HepG2 (cell line): Measurements from ENCODE around the gene TMEM235. TPM values are rescaled to one million over a fixed set of nuclear protein-coding genes. Genes with fewer than 3 reads are reported as not detected.

Experiments
- ATF1 ChIP-seq: IDR thresholded peaks from 2 replicates; pipeline ENCODE4 v1.6.1; 2016; ENCODE audit warnings: mild to moderate bottlenecking, control low read depth
- DRAP1 ChIP-seq: IDR thresholded peaks from 2 replicates; pipeline ENCODE4 v1.6.1; 2016; ENCODE audit warnings: missing genetic modification reagents, missing compliant biosample characterization
- FLYWCH1 ChIP-seq: sonication (generic); formaldehyde crosslinking; IDR thresholded peaks from 2 replicates; pipeline ENCODE4 v1.8.1; 2023; ENCODE audit warnings: mild to moderate bottlenecking, missing genetic modification reagents
- GFI1 ChIP-seq: sonication (generic); formaldehyde crosslinking; IDR thresholded peaks from 2 replicates; pipeline ENCODE4 v1.5.0; 2020; ENCODE audit warnings: missing genetic modification reagents, mild to moderate bottlenecking, borderline replicate concordance
- HIVEP1 ChIP-seq: sonication (generic); formaldehyde crosslinking; IDR thresholded peaks from 2 replicates; pipeline ENCODE4 v1.4.0; 2020; ENCODE audit warnings: mild to moderate bottlenecking, missing genetic modification reagents
- HMG20A ChIP-seq: IDR thresholded peaks from 2 replicates; pipeline ENCODE4 v1.6.1; 2016; ENCODE audit warnings: borderline replicate concordance
- KDM2A ChIP-seq: sonication (generic); formaldehyde crosslinking; IDR thresholded peaks from 2 replicates; pipeline ENCODE4 v1.4.0; 2020; ENCODE audit warnings: low read depth, missing genetic modification reagents, borderline replicate concordance
- MTERF4 ChIP-seq: sonication (generic); formaldehyde crosslinking; IDR thresholded peaks from 2 replicates; pipeline ENCODE4 v1.8.0; 2023; ENCODE audit warnings: mild to moderate bottlenecking, missing genetic modification reagents
- NRL ChIP-seq: sonication (generic); formaldehyde crosslinking; IDR thresholded peaks from 2 replicates; pipeline ENCODE4 v1.5.0; 2020; ENCODE audit warnings: missing genetic modification reagents, mild to moderate bottlenecking, moderate library complexity, borderline replicate concordance
- RBM22 ChIP-seq: fragments of 200-400 bp; formaldehyde crosslinking; optimal IDR thresholded peaks from 2 replicates; pipeline ENCODE3; 2017; ENCODE audit warnings: mild to moderate bottlenecking, low read length, moderate library complexity
- TBX3 ChIP-seq: fragments of 450-650 bp; IDR thresholded peaks from 2 replicates; pipeline ENCODE4 v1.6.1; 2017; ENCODE audit warnings: antibody characterized with exemption, mild to moderate bottlenecking, inconsistent platforms, borderline replicate concordance
- THAP7 ChIP-seq: sonication (generic); formaldehyde crosslinking; IDR thresholded peaks from 2 replicates; pipeline ENCODE4 v1.8.1; 2023; ENCODE audit warnings: mild to moderate bottlenecking, missing genetic modification reagents
- ZBTB34 ChIP-seq: sonication (generic); formaldehyde crosslinking; IDR thresholded peaks from 2 replicates; pipeline ENCODE4 v1.8.0; 2022; ENCODE audit warnings: mild to moderate bottlenecking, missing genetic modification reagents
- ZBTB7B ChIP-seq: sonication (generic); formaldehyde crosslinking; IDR thresholded peaks from 2 replicates; pipeline ENCODE4 v1.4.0; 2020; ENCODE audit warnings: missing genetic modification reagents
- ZC3H4 ChIP-seq: sonication (generic); formaldehyde crosslinking; IDR thresholded peaks from 2 replicates; pipeline ENCODE4 v1.4.0; 2020; ENCODE audit warnings: missing genetic modification reagents, borderline replicate concordance
- ZEB1 ChIP-seq: IDR thresholded peaks from 2 replicates; pipeline ENCODE4 v1.6.1; 2012; ENCODE audit warnings: mild to moderate bottlenecking, low read depth, inconsistent platforms; ENCODE audit not compliant: insufficient replicate concordance
- ZFP1 ChIP-seq: IDR thresholded peaks from 2 replicates; pipeline ENCODE4 v1.6.1; 2016
- ZMYM3 ChIP-seq: sonication (generic); formaldehyde crosslinking; IDR thresholded peaks from 2 replicates; pipeline ENCODE4 v1.5.1; 2020; ENCODE audit warnings: mild to moderate bottlenecking, missing genetic modification reagents
- ZNF12 ChIP-seq: sonication (generic); formaldehyde crosslinking; IDR thresholded peaks from 2 replicates; pipeline ENCODE4 v1.5.0; 2020; ENCODE audit warnings: missing genetic modification reagents
- ZNF18 ChIP-seq: sonication (generic); formaldehyde crosslinking; IDR thresholded peaks from 2 replicates; pipeline ENCODE4 v1.8.0; 2022; ENCODE audit warnings: mild to moderate bottlenecking, missing genetic modification reagents; ENCODE audit not compliant: insufficient replicate concordance
- ZNF180 ChIP-seq: sonication (generic); formaldehyde crosslinking; IDR thresholded peaks from 2 replicates; pipeline ENCODE4 v1.4.0; 2020; ENCODE audit warnings: low read depth, missing genetic modification reagents, borderline replicate concordance
- ZNF260 ChIP-seq: sonication (generic); formaldehyde crosslinking; IDR thresholded peaks from 2 replicates; pipeline ENCODE4 v1.4.0; 2020; ENCODE audit warnings: missing genetic modification reagents, low read depth, mild to moderate bottlenecking, borderline replicate concordance
- ZNF264 ChIP-seq: sonication (generic); formaldehyde crosslinking; IDR thresholded peaks from 2 replicates; pipeline ENCODE4 v1.4.0; 2020; ENCODE audit warnings: missing genetic modification reagents
- ZNF569 ChIP-seq: sonication (generic); formaldehyde crosslinking; IDR thresholded peaks from 2 replicates; pipeline ENCODE4 v1.5.0; 2020; ENCODE audit warnings: mild to moderate bottlenecking, missing genetic modification reagents, moderate library complexity, borderline replicate concordance
- ZSCAN29 ChIP-seq: sonication (generic); formaldehyde crosslinking; conservative IDR thresholded peaks from 2 replicates; pipeline ENCODE4 v1.4.0; 2020; ENCODE audit warnings: mild to moderate bottlenecking, missing genetic modification reagents
- ZSCAN30 ChIP-seq: sonication (generic); formaldehyde crosslinking; IDR thresholded peaks from 2 replicates; pipeline ENCODE4 v1.5.0; 2020; ENCODE audit warnings: mild to moderate bottlenecking, missing genetic modification reagents
- polyA plus RNA-seq, 8 experiments: library from polyadenylated mRNA; depleted of rRNA in 3 of 8; stranded (reverse) in 7 of 8; unstranded in 1 of 8; fragments of >200 nt; fragmentation: Illumina TruSeq in 4 of 8; extraction: Trizol in 4 of 8; gene quantifications; 2 replicates each; pipeline versions ENCODE4 v1.2.1 to v1.2.3, GENCODE V29; 2011 to 2016; ENCODE audit warnings: low read depth in 4 of 8, missing spikeins in 1 of 8, mixed read lengths in 1 of 8; ENCODE audit not compliant: insufficient read depth in 1 of 8
- total RNA-seq, 5 experiments: library from RNA; depleted of rRNA; stranded (reverse); fragments of >200 nt; fragmentation: Illumina TruSeq; extraction: Trizol; gene quantifications; 2 replicates each; pipeline ENCODE4 v1.2.3, GENCODE V29; 2016; ENCODE audit warnings: low read depth in 1 of 5

The TMEM235 gene
- total and polyA plus RNA-seq, 2 of the 13 experiments (the other 11 are each of a cell fraction or from before 2014, with no cell fraction given): not detected

GRCh38 chr17:78250891-78251772, 19.7 kb downstream of the TMEM235 start (continued):
- TF ChIP-seq ZMYM3 (CRISPR knock-in tag): peak; percentile 61
- TF ChIP-seq ZNF260: no peak
- peak; percentile 64; the same call in 1 of the 2 replicates for TF ChIP-seq GFI1 (CRISPR knock-in tag)
- TF ChIP-seq DRAP1 (CRISPR knock-in tag): peak; percentile 53; the same call in 1 of the 2 replicates
- no peak for TF ChIP-seq ZNF264
- TF ChIP-seq ZBTB7B: peak; percentile 94; the same call in 1 of the 2 replicates
- no peak for TF ChIP-seq ZNF18
- no peak for TF ChIP-seq ATF1 (CRISPR knock-in tag)
- no peak for TF ChIP-seq ZSCAN30 (CRISPR knock-in tag)
- no peak for TF ChIP-seq HMG20A (CRISPR knock-in tag)
- TF ChIP-seq THAP7 (CRISPR knock-in tag): peak; percentile 81
- no peak for TF ChIP-seq MTERF4 (CRISPR knock-in tag)
- 0 out of 2 replicates have a peak, but pooled peaks have one; percentile 33 for TF ChIP-seq HIVEP1 (CRISPR knock-in tag)
- no peak for TF ChIP-seq ZSCAN29
- TF ChIP-seq ZNF569 (CRISPR knock-in tag): no peak
- no peak for TF ChIP-seq RBM22
- TF ChIP-seq NRL (CRISPR knock-in tag): peak; percentile 75; the same call in 1 of the 2 replicates
- no peak for TF ChIP-seq ZFP1 (CRISPR knock-in tag)
- TF ChIP-seq ZNF180: no peak
- no peak for TF ChIP-seq ZBTB34 (CRISPR knock-in tag)
- no peak for TF ChIP-seq TBX3
- no peak for TF ChIP-seq ZEB1
- TF ChIP-seq KDM2A (CRISPR knock-in tag): peak; percentile 94
- TF ChIP-seq ZNF12 (CRISPR knock-in tag): no peak
- TF ChIP-seq FLYWCH1 (CRISPR knock-in tag): no peak
- no peak for TF ChIP-seq ZC3H4 (CRISPR knock-in tag)
